ENCODE measurements around the gene NPIPA7.
"Not testable (repeated sequence)": the region's sequence is repeated elsewhere in the genome, so short reads cannot be mapped to it uniquely, and the experiment has no call there.

DNA sequence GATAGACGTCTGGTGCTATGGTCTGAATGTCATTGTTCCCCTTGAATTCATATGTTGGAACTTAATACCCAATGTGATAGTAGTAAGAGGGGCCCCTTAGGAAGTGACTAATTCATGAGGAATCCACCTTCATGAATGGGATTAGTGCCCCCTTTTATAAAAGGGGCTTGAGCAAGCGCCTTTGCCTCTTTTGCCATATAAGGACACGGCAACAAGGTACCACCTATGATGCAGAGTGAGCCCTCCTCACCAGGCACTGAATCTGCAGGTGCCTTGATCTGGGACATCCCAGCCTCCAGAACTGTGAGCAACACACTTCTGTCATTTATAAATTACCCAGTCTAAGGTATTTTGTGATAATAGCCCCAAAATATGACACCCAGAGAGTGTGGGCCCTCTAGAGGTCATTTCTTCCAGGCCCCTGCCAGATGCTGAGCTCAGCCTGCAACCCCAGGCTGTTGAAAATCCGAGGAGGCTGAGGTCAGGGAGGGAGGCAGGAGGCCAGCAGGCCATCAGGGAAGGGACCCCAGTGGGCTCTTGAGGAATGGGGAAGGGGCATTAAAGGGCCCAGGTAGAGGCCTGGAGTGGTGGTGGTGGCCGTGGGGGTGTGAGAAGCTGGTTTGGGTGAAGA is 39.1 kb downstream of the NPIPA7 start:
- TF ChIP-seq, protein P1, sequence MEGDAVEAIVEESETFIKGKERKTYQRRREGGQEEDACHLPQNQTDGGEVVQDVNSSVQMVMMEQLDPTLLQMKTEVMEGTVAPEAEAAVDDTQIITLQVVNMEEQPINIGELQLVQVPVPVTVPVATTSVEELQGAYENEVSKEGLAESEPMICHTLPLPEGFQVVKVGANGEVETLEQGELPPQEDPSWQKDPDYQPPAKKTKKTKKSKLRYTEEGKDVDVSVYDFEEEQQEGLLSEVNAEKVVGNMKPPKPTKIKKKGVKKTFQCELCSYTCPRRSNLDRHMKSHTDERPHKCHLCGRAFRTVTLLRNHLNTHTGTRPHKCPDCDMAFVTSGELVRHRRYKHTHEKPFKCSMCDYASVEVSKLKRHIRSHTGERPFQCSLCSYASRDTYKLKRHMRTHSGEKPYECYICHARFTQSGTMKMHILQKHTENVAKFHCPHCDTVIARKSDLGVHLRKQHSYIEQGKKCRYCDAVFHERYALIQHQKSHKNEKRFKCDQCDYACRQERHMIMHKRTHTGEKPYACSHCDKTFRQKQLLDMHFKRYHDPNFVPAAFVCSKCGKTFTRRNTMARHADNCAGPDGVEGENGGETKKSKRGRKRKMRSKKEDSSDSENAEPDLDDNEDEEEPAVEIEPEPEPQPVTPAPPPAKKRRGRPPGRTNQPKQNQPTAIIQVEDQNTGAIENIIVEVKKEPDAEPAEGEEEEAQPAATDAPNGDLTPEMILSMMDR (IDR thresholded peaks at IDR 0.05; ENCODE audit: low read depth, low read length) = not testable (repeated sequence)
- TF ChIP-seq EZH2phosphoT487 (IDR thresholded peaks at IDR 0.05; ENCODE audit: low read depth) = not testable (repeated sequence)
